CD4-positive, CD25-positive, alpha-beta regulatory T cell (primary cell): Measurements from ENCODE around the gene RPP30. TPM values are rescaled to one million over a fixed set of nuclear protein-coding genes. Genes with fewer than 3 reads are reported as not detected.

ENCODE experiments used
- ATAC-seq, 2 donors: fragments of 150-1000 bp; cut with Tn5 transposase; one replicate each; pipeline ENCODE4 v1.10.0; 2021; ENCODE audit warnings: low read depth in 2 of 2, moderate number of reproducible peaks in 2 of 2, moderate library complexity in 1 of 2
- DNase-seq, 3 donors: peaks; one replicate each; pipeline versions ENCODE4 v3.0.0 to v3.0.0-alpha.2; 2012 to 2022; ENCODE audit warnings: mixed read lengths in 1 of 3
- H3K27ac ChIP-seq: one replicate; pipeline ENCODE4 v1.7.0; 2013; ENCODE audit warnings: mild to moderate bottlenecking, low read length; ENCODE audit not compliant: insufficient read depth, poor library complexity, severe bottlenecking
- H3K27me3 ChIP-seq: one replicate; pipeline ENCODE4 v1.7.0; 2013; ENCODE audit warnings: low read length; ENCODE audit not compliant: control insufficient read depth, insufficient read depth
- H3K36me3 ChIP-seq: one replicate; pipeline ENCODE4 v1.7.0; 2013; ENCODE audit warnings: mild to moderate bottlenecking, low read length, moderate library complexity; ENCODE audit not compliant: control insufficient read depth, insufficient read depth
- H3K4me1 ChIP-seq: 2 replicates; pipeline ENCODE4 v1.7.0; 2013; ENCODE audit warnings: mild to moderate bottlenecking, low read length; ENCODE audit not compliant: insufficient read depth, control insufficient read depth, poor library complexity, severe bottlenecking
- H3K4me3 ChIP-seq: one replicate; pipeline ENCODE4 v1.7.0; 2013; ENCODE audit warnings: low read depth, mild to moderate bottlenecking, low read length, moderate library complexity
- H3K9me3 ChIP-seq, 2 experiments: 1 replicate in 1 of 2; 2 replicates in 1 of 2; pipeline ENCODE4 v1.7.0; 2013; ENCODE audit warnings: low read length in 2 of 2, mild to moderate bottlenecking in 1 of 2, moderate library complexity in 1 of 2; ENCODE audit not compliant: control insufficient read depth in 2 of 2
- H3K27ac Mint-ChIP-seq, 3 donors: one replicate each; pipeline ENCODE4 v1.8.0; 2020 to 2022; ENCODE audit warnings: mild to moderate bottlenecking in 3 of 3, mixed read lengths in 3 of 3, moderate library complexity in 2 of 3
- H3K27me3 Mint-ChIP-seq: one replicate; pipeline ENCODE4 v1.8.0; 2022; ENCODE audit warnings: mild to moderate bottlenecking, mixed read lengths
- H3K36me3 Mint-ChIP-seq: one replicate; pipeline ENCODE4 v1.8.0; 2020; ENCODE audit warnings: mixed read lengths
- H3K4me1 Mint-ChIP-seq, 4 donors: one replicate each; pipeline ENCODE4 v1.8.0; 2020 to 2022; ENCODE audit warnings: mixed read lengths in 4 of 4, mild to moderate bottlenecking in 1 of 4
- H3K4me3 Mint-ChIP-seq, 4 donors: one replicate each; pipeline ENCODE4 v1.8.0; 2020 to 2022; ENCODE audit warnings: mild to moderate bottlenecking in 4 of 4, mixed read lengths in 4 of 4, moderate library complexity in 3 of 4
- H3K9me3 Mint-ChIP-seq, 7 donors: one replicate each; pipeline ENCODE4 v1.8.0; 2020 to 2022; ENCODE audit warnings: mixed read lengths in 7 of 7, mild to moderate bottlenecking in 3 of 7, moderate library complexity in 2 of 7
- polyA plus RNA-seq, 4 donors: library from polyadenylated mRNA; unstranded; fragments of 300-500 nt; fragmentation: Illumina TruSeq; gene quantifications; one replicate each; pipeline ENCODE4 v1.2.3, GENCODE V29; 2021
- total RNA-seq: library from RNA; stranded (reverse); gene quantifications from one replicate; pipeline ENCODE4 v1.2.3, GENCODE V29; 2022

Gene RPP30
- total and polyA plus RNA-seq, 5 donors from 2014 or later, result 27.3 to 54.7 (median 53.5) TPM

- Histone ChIP-seq H3K36me3 (no peaks in the 10 kb centered on the region), H3K4me1 (no peaks in the 10 kb centered on the region), H3K4me3 (no peak overlapping the region), H3K9me3 (peaks cover 12 to 17% of the 10 kb centered on the region in 2 experiments), H3K27me3 (peaks cover 16% of the 10 kb centered on the region), H3K27ac (no peak overlapping the region)
- no peaks in the 10 kb centered on the region for H3K4me1 Mint-ChIP-seq
- no peak overlapping the region for H3K4me3 Mint-ChIP-seq
- peaks cover 28% of the 10 kb centered on the region for H3K27me3 Mint-ChIP-seq
- DNase-seq, result peak in 1 of 3 donors; percentile 10
- H3K27ac Mint-ChIP-seq, result no peak overlapping the region
- H3K36me3 Mint-ChIP-seq, result peaks cover 5% of the 10 kb centered on the region
- ATAC-seq, result peak; percentile 40 to 52
- H3K9me3 Mint-ChIP-seq, result peaks cover 0 to 20% (median 7%) of the 10 kb centered on the region in 7 donors
These were observed 24.3 kb upstream of the RPP30 start for GRCh38 chr10:90847436-90847835.

- Histone ChIP-seq H3K27me3 (peaks cover 27% of the 10 kb centered on the region), H3K4me1 (no peaks in the 10 kb centered on the region), H3K27ac (no peak overlapping the region), H3K36me3 (no peaks in the 10 kb centered on the region), H3K9me3 (peaks cover 12 to 17% of the 10 kb centered on the region in 2 experiments), H3K4me3 (no peak overlapping the region)
- Mint-ChIP-seq H3K27ac (no peak overlapping the region), H3K4me3 (no peak overlapping the region), H3K9me3 (peaks cover 0 to 20% (median 7%) of the 10 kb centered on the region in 7 donors), H3K27me3 (peaks cover 39% of the 10 kb centered on the region), H3K36me3 (peaks cover 5% of the 10 kb centered on the region), H3K4me1 (no peaks in the 10 kb centered on the region)
- ATAC-seq (no peak), DNase-seq (no peak)
These were observed 21.6 kb upstream of the RPP30 start for GRCh38 chr10:90849956-90850749.

GRCh38 chr10:90855126-90855525, 16.6 kb upstream of the RPP30 start:
- H3K4me3 ChIP-seq, result no peak overlapping the region
- no peak overlapping the region for H3K27ac Mint-ChIP-seq
- H3K27me3 Mint-ChIP-seq, result peaks cover 71% of the 10 kb centered on the region
- H3K9me3 Mint-ChIP-seq, result peaks cover 0 to 16% (median 7%) of the 10 kb centered on the region in 7 donors
- H3K27me3 ChIP-seq, result peaks cover 42% of the 10 kb centered on the region
- ATAC-seq (no peak), DNase-seq (no peak)
- no peak overlapping the region for H3K4me3 Mint-ChIP-seq
- H3K36me3 ChIP-seq, result no peaks in the 10 kb centered on the region
- peaks cover 9 to 14% of the 10 kb centered on the region in 2 experiments for H3K9me3 ChIP-seq
- H3K4me1 Mint-ChIP-seq, result peaks cover 0 to 13% (median 3%) of the 10 kb centered on the region in 4 donors
- H3K4me1 ChIP-seq, result peaks cover 20% of the 10 kb centered on the region
- no peak overlapping the region for H3K27ac ChIP-seq
- peaks cover 5% of the 10 kb centered on the region for H3K36me3 Mint-ChIP-seq

GRCh38 chr10:90856261-90856660, 15.5 kb upstream of the RPP30 start:
- H3K27me3 Mint-ChIP-seq, result peaks cover 77% of the 10 kb centered on the region
- peaks cover 0 to 13% (median 3%) of the 10 kb centered on the region in 4 donors for H3K4me1 Mint-ChIP-seq
- H3K36me3 ChIP-seq, result no peaks in the 10 kb centered on the region
- ATAC-seq, result no peak
- no peaks in the 10 kb centered on the region for H3K36me3 Mint-ChIP-seq
- no peak overlapping the region for H3K27ac ChIP-seq
- peaks cover 0 to 2% of the 10 kb centered on the region in 2 experiments for H3K9me3 ChIP-seq
- H3K9me3 Mint-ChIP-seq, result peaks cover 0 to 6% (median 0%) of the 10 kb centered on the region in 7 donors
- DNase-seq, result no peak
- H3K4me1 ChIP-seq, result peaks cover 20% of the 10 kb centered on the region
- H3K27ac Mint-ChIP-seq, result no peak overlapping the region
- H3K4me3 Mint-ChIP-seq, result peak overlapping the region; percentile 11 to 86 (median 42)
- H3K27me3 ChIP-seq, result peaks cover 48% of the 10 kb centered on the region
- no peak overlapping the region for H3K4me3 ChIP-seq

- Mint-ChIP-seq H3K27ac (peak overlapping the region; percentile 34 to 63 (median 35)), H3K36me3 (no peaks in the 10 kb centered on the region)
- DNase-seq, result peak in 1 of 3 donors; percentile 7
These were observed 14.7 kb upstream of the RPP30 start for GRCh38 chr10:90856964-90857634.

GRCh38 chr10:90857635-90858460, 13.9 kb upstream of the RPP30 start, which contains the start of gene HTR7:
Gene HTR7 (minus strand): TSS chr10:90858039. CDS start chr10:90857671, 368 bp downstream.
- H3K9me3 Mint-ChIP-seq, result no peaks in the 10 kb centered on the region
- peaks cover 20% of the 10 kb centered on the region for H3K4me1 ChIP-seq
- peaks cover 76% of the 10 kb centered on the region for H3K27me3 Mint-ChIP-seq
- DNase-seq, result peak; percentile 37 to 63 (median 60)
- no peak within 1 kb of the TSS for H3K27ac ChIP-seq
- H3K36me3 ChIP-seq, result no peaks in the 10 kb centered on the region
- peak; percentile 74 to 84 for ATAC-seq
- peak within 1 kb of the TSS; percentile 34 to 63 (median 35) for H3K27ac Mint-ChIP-seq
- peaks cover 0 to 13% (median 3%) of the 10 kb centered on the region in 4 donors for H3K4me1 Mint-ChIP-seq
- peak within 1 kb of the TSS; percentile 57 for H3K4me3 ChIP-seq
- H3K9me3 ChIP-seq, result no peaks in the 10 kb centered on the region
- peaks cover 50% of the 10 kb centered on the region for H3K27me3 ChIP-seq
- peak within 1 kb of the TSS; percentile 75 to 91 (median 89) for H3K4me3 Mint-ChIP-seq
- H3K36me3 Mint-ChIP-seq, result no peaks in the 10 kb centered on the region

More at GRCh38 chr10:90856964-90857634, 14.7 kb upstream of the RPP30 start:
- peak; percentile 12 to 26 for ATAC-seq
- Mint-ChIP-seq H3K9me3 (peaks cover 0 to under 1% (median 0%) of the 10 kb centered on the region in 7 donors), H3K27me3 (peaks cover 81% of the 10 kb centered on the region), H3K4me1 (peaks cover 0 to 13% (median 3%) of the 10 kb centered on the region in 4 donors), H3K4me3 (peak overlapping the region; percentile 12 to 91 (median 76))
- Histone ChIP-seq H3K27ac (no peak overlapping the region), H3K27me3 (peaks cover 48% of the 10 kb centered on the region), H3K4me1 (peaks cover 20% of the 10 kb centered on the region), H3K9me3 (no peaks in the 10 kb centered on the region), H3K36me3 (no peaks in the 10 kb centered on the region), H3K4me3 (peak overlapping the region; percentile 28)

GRCh38 chr10:90858461-90858968, 13.3 kb upstream of the RPP30 start:
- Mint-ChIP-seq H3K27ac (peak overlapping the region in 1 of 3 donors; percentile 12), H3K27me3 (peaks cover 79% of the 10 kb centered on the region)
- H3K4me3 ChIP-seq, result peak overlapping the region; percentile 57

More at GRCh38 chr10:90858461-90858968, 13.3 kb upstream of the RPP30 start:
- ATAC-seq, result no peak
- Histone ChIP-seq H3K9me3 (no peaks in the 10 kb centered on the region), H3K4me1 (peaks cover 20% of the 10 kb centered on the region), H3K36me3 (no peaks in the 10 kb centered on the region), H3K27ac (no peak overlapping the region), H3K27me3 (peaks cover 53% of the 10 kb centered on the region)
- Mint-ChIP-seq H3K9me3 (peaks cover 0 to 2% (median 0%) of the 10 kb centered on the region in 7 donors), H3K4me3 (peak overlapping the region; percentile 75 to 91 (median 87)), H3K4me1 (peaks cover 0 to 13% (median 3%) of the 10 kb centered on the region in 4 donors), H3K36me3 (no peaks in the 10 kb centered on the region)
- DNase-seq, result no peak
